SU-DHL-6 (cell line): ENCODE measurements around the gene LDLRAD1.

ENCODE experiments used
- H2AFZ ChIP-seq: fragments of 200-600 bp; sonication (generic); 2 replicates; pipeline ENCODE4 v1.6.1; 2014; ENCODE audit warnings: low read depth, mild to moderate bottlenecking, moderate library complexity, mixed read lengths, antibody characterized with exemption, low read length; ENCODE audit not compliant: severe bottlenecking
- H3F3A ChIP-seq: fragments of 200-600 bp; shearing (Covaris generic); 2 replicates; pipeline ENCODE4 v1.6.0; 2016; ENCODE audit warnings: antibody characterized with exemption, mild to moderate bottlenecking; ENCODE audit not compliant: insufficient read depth
- H3K27ac ChIP-seq: fragments of 200-600 bp; sonication (generic); 2 replicates; pipeline ENCODE4 v1.5.1; 2016; ENCODE audit warnings: low read depth, mild to moderate bottlenecking, low read length, moderate library complexity, mixed read lengths
- H3K27me3 ChIP-seq: fragments of 200-600 bp; sonication (generic), shearing (Covaris generic); 2 replicates; pipeline ENCODE4 v1.6.0; 2014; ENCODE audit warnings: mild to moderate bottlenecking, low read length
- H3K36me3 ChIP-seq: fragments of 200-600 bp; sonication (generic); 2 replicates; pipeline ENCODE4 v1.6.1; 2014; ENCODE audit warnings: mild to moderate bottlenecking, low read length, mixed read lengths
- H3K4me2 ChIP-seq: fragments of 300-600, 200-600 bp; shearing (Covaris generic), sonication (generic); 2 replicates; pipeline ENCODE4 v1.6.0; 2014; ENCODE audit warnings: low read length, low read depth, mild to moderate bottlenecking; ENCODE audit not compliant: poor library complexity, severe bottlenecking
- H3K4me3 ChIP-seq: fragments of 200-600 bp; sonication (generic); 2 replicates; pipeline ENCODE4 v1.5.1; 2014; ENCODE audit warnings: antibody characterized with exemption, low read length, mild to moderate bottlenecking, mixed read lengths; ENCODE audit not compliant: insufficient read depth, poor library complexity, severe bottlenecking
- H3K79me2 ChIP-seq: fragments of 200-600 bp; sonication (generic); 2 replicates; pipeline ENCODE4 v1.6.1; 2014; ENCODE audit warnings: mild to moderate bottlenecking, low read length, moderate library complexity; ENCODE audit not compliant: insufficient read depth
- H3K9ac ChIP-seq: fragments of 200-600 bp; sonication (generic); 2 replicates; pipeline ENCODE4 v1.7.0; 2014; ENCODE audit warnings: mild to moderate bottlenecking, low read length
- H3K9me2 ChIP-seq: fragments of 200-600 bp; sonication (generic); replicated peaks from 2 replicates; pipeline ENCODE4 v1.6.1; 2014; ENCODE audit warnings: low read length; ENCODE audit not compliant: insufficient read depth
- H3K9me3 ChIP-seq: fragments of 200-600 bp; sonication (generic); 2 replicates; pipeline ENCODE4 v1.6.1; 2014; ENCODE audit warnings: low read length, mixed read lengths; ENCODE audit not compliant: insufficient read depth
- H4K20me1 ChIP-seq: fragments of 200-600 bp; sonication (generic); 2 replicates; pipeline ENCODE4 v1.6.1; 2014; ENCODE audit warnings: low read depth, mild to moderate bottlenecking, antibody characterized with exemption, low read length, moderate library complexity, mixed read lengths
- EZH2phosphoT487 ChIP-seq: fragments of 200-600 bp; sonication (generic), shearing (Covaris generic); conservative IDR thresholded peaks from 2 replicates; pipeline ENCODE4 v1.6.1; 2018; ENCODE audit warnings: mild to moderate bottlenecking, antibody characterized with exemption, low read length, moderate library complexity, mixed read lengths
- TF ChIP-seq, protein P1 (sequence below): fragments of 200-600 bp; sonication (generic); IDR thresholded peaks from one replicate; pipeline ENCODE4 v1.5.1; 2017; ENCODE audit warnings: antibody characterized with exemption, mild to moderate bottlenecking, low read length, moderate library complexity; ENCODE audit not compliant: insufficient read depth, poor library complexity, severe bottlenecking

The LDLRAD1 gene

DNA sequence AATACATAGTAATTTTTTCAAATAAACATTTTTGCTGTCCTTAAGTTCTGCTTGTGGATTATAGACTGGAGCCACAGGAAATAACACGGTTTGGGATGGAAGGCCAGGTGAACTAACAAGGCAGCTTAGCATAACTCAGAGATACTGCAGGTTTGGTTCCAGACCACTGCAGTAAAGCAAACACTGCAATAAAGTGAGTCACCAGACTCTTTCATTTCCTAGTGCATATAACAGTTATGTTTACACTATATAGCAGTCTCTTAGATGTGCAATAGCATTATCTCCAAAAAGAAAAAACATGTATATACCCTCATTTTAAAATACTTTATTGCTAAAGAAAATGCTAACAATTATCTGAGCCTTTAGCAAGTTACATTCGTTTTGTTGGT lies 49.9 kb downstream of the LDLRAD1 start:
- no peak overlapping the region for H3K27ac ChIP-seq
- no peak overlapping the region for H3K4me2 ChIP-seq
- no peaks in the 10 kb centered on the region for H3K9me3 ChIP-seq
- no peak for TF ChIP-seq EZH2phosphoT487
- TF ChIP-seq, protein P1, sequence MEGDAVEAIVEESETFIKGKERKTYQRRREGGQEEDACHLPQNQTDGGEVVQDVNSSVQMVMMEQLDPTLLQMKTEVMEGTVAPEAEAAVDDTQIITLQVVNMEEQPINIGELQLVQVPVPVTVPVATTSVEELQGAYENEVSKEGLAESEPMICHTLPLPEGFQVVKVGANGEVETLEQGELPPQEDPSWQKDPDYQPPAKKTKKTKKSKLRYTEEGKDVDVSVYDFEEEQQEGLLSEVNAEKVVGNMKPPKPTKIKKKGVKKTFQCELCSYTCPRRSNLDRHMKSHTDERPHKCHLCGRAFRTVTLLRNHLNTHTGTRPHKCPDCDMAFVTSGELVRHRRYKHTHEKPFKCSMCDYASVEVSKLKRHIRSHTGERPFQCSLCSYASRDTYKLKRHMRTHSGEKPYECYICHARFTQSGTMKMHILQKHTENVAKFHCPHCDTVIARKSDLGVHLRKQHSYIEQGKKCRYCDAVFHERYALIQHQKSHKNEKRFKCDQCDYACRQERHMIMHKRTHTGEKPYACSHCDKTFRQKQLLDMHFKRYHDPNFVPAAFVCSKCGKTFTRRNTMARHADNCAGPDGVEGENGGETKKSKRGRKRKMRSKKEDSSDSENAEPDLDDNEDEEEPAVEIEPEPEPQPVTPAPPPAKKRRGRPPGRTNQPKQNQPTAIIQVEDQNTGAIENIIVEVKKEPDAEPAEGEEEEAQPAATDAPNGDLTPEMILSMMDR: no peak
- no peak overlapping the region for H2AFZ ChIP-seq
- no peak overlapping the region for H3K9ac ChIP-seq
- H3K36me3 ChIP-seq: no peaks in the 10 kb centered on the region
- H3K27me3 ChIP-seq: no peaks in the 10 kb centered on the region
- H3K9me2 ChIP-seq: no peaks in the 10 kb centered on the region
- no peak overlapping the region for H3K4me3 ChIP-seq
- H4K20me1 ChIP-seq: no peaks in the 10 kb centered on the region
- H3K79me2 ChIP-seq: no peaks in the 10 kb centered on the region
- no peaks in the 10 kb centered on the region for H3F3A ChIP-seq

- Histone ChIP-seq H3K27me3 (no peaks in the 10 kb centered on the region), H3K4me3 (no peak overlapping the region), H3K9me3 (no peaks in the 10 kb centered on the region), H4K20me1 (no peaks in the 10 kb centered on the region), H3K4me2 (no peak overlapping the region), H3K79me2 (no peaks in the 10 kb centered on the region), H3F3A (no peaks in the 10 kb centered on the region), H3K27ac (no peak overlapping the region), H3K9ac (no peak overlapping the region), H2AFZ (no peak overlapping the region), H3K36me3 (0 out of 2 replicates have a peak, but pooled peaks cover under 1% of the 10 kb centered on the region), H3K9me2 (no peaks in the 10 kb centered on the region)
- TF ChIP-seq, protein P1: no peak
- TF ChIP-seq EZH2phosphoT487: no peak
These were observed 50.4 kb downstream of the LDLRAD1 start for GRCh38 chr1:53967409-53968124.

DNA sequence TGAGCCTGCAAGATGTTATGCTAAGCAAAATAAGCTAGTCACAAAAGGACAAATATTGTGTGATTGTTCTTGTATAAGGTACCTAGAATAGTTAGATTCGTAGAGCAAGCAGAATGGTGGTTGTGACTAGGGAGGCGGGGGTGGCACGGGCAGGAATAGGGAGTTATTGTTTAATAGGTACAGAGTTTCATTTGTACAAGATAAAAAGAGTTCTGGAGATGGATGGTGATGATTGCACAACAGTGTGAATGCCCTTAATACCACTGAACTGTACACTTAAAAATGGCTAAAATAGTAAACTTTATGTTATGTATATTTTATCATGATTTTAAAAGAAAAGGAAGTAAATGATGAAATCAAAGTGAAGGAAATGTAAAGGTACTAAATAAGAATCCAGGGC lies 51.2 kb downstream of the LDLRAD1 start:
- Histone ChIP-seq H3K9me2 (no peaks in the 10 kb centered on the region), H2AFZ (no peak overlapping the region), H4K20me1 (no peaks in the 10 kb centered on the region), H3K4me3 (no peak overlapping the region), H3K79me2 (no peaks in the 10 kb centered on the region), H3K27me3 (no peaks in the 10 kb centered on the region), H3F3A (no peaks in the 10 kb centered on the region), H3K36me3 (0 out of 2 replicates have a peak, but pooled peaks cover 8% of the 10 kb centered on the region), H3K27ac (no peak overlapping the region), H3K9ac (no peak overlapping the region), H3K9me3 (no peaks in the 10 kb centered on the region), H3K4me2 (no peak overlapping the region)
- TF ChIP-seq EZH2phosphoT487: no peak
- TF ChIP-seq, protein P1: no peak
